ENCODE measurements around the gene PFDN6. TPM values are rescaled to one million over a fixed set of nuclear protein-coding genes. Genes with fewer than 3 reads are reported as not detected.

Gene PFDN6
- total RNA-seq, 1 donor from 2014 or later = 57.3 TPM

GRCh38 chr6:33289784-33290315 lies 449 bp downstream of the PFDN6 start:
- intact Hi-C loops (cut with micrococcal nuclease) = no loop called here
- DNase-seq (no peak), ATAC-seq (no peak)

- intact Hi-C loops (cut with micrococcal nuclease) = no loop called here
- DNase-seq (no peak), ATAC-seq (no peak)
Measured at GRCh38 chr6:33290459-33290858, 1.1 kb downstream of the PFDN6 start.

- intact Hi-C loops (cut with micrococcal nuclease) = no loop called here
Measured at GRCh38 chr6:33292996-33293682, 3.7 kb downstream of the PFDN6 start.

GRCh38 chr6:33294086-33294823 lies 4.9 kb downstream of the PFDN6 start:
- intact Hi-C loops (cut with micrococcal nuclease) = no loop called here
- DNase-seq = no peak
- no peak for ATAC-seq

More at GRCh38 chr6:33292996-33293682, 3.7 kb downstream of the PFDN6 start:
- DNase-seq = no peak
- no peak for ATAC-seq

- ATAC-seq (no peak), DNase-seq (no peak)
- intact Hi-C loops (cut with micrococcal nuclease) = no loop called here
Measured at GRCh38 chr6:33295621-33296369, 6.4 kb downstream of the PFDN6 start.

GRCh38 chr6:33296797-33297405 lies 7.5 kb downstream of the PFDN6 start:
- DNase-seq = no peak
- intact Hi-C loops (cut with micrococcal nuclease) = no loop called here

GRCh38 chr6:33297406-33297955 lies 8.1 kb downstream of the PFDN6 start:
- ATAC-seq (no peak), DNase-seq (no peak)
- intact Hi-C loops (cut with micrococcal nuclease) = no loop called here

More at GRCh38 chr6:33296797-33297405, 7.5 kb downstream of the PFDN6 start:
- no peak for ATAC-seq

GRCh38 chr6:33297956-33298772 lies 8.8 kb downstream of the PFDN6 start:
- ATAC-seq (peak; percentile 46), DNase-seq (no peak)
- intact Hi-C loops (cut with micrococcal nuclease) = no loop called here

GRCh38 chr6:33298773-33299236 lies 9.4 kb downstream of the PFDN6 start, which contains the start of gene RGL2:
Gene RGL2, minus strand, starts transcription at chr6:33298942. Its CDS starts 332 bp downstream, at chr6:33298610.
- intact Hi-C loops (cut with micrococcal nuclease) = no loop called here
- DNase-seq (peak; percentile 91), ATAC-seq (peak; percentile 82)

GRCh38 chr6:33299237-33299944 lies 10.0 kb downstream of the PFDN6 start:
- intact Hi-C loops (cut with micrococcal nuclease) = no loop called here
- peak; percentile 82 for ATAC-seq
- DNase-seq = peak; percentile 94

GRCh38 chr6:33301877-33302276 lies 12.5 kb downstream of the PFDN6 start:
- intact Hi-C loops (cut with micrococcal nuclease) = no loop called here
- no peak for DNase-seq
- ATAC-seq = no peak

GRCh38 chr6:33304216-33304615 lies 14.8 kb downstream of the PFDN6 start:
- intact Hi-C loops (cut with micrococcal nuclease) = no loop called here
- no peak for ATAC-seq
- no peak for DNase-seq

GRCh38 chr6:33305052-33305451 lies 15.7 kb downstream of the PFDN6 start:
- ATAC-seq (no peak), DNase-seq (no peak)
- intact Hi-C loops (cut with micrococcal nuclease) = no loop called here

- DNase-seq (no peak), ATAC-seq (no peak)
- intact Hi-C loops (cut with micrococcal nuclease) = no loop called here
Measured at GRCh38 chr6:33306356-33306755, 17.0 kb downstream of the PFDN6 start.

GRCh38 chr6:33312361-33313104 lies 23.1 kb downstream of the PFDN6 start:
- intact Hi-C loops (cut with micrococcal nuclease) = no loop called here
- ATAC-seq (peak; percentile 9), DNase-seq (peak; percentile 48)

- ATAC-seq (peak; percentile 5), DNase-seq (peak; percentile 72)
- intact Hi-C loops (cut with micrococcal nuclease) = no loop called here
Measured at GRCh38 chr6:33313105-33313708, 23.8 kb downstream of the PFDN6 start.
